ENCODE results near the gene USP37.

USP37 gene

DNA sequence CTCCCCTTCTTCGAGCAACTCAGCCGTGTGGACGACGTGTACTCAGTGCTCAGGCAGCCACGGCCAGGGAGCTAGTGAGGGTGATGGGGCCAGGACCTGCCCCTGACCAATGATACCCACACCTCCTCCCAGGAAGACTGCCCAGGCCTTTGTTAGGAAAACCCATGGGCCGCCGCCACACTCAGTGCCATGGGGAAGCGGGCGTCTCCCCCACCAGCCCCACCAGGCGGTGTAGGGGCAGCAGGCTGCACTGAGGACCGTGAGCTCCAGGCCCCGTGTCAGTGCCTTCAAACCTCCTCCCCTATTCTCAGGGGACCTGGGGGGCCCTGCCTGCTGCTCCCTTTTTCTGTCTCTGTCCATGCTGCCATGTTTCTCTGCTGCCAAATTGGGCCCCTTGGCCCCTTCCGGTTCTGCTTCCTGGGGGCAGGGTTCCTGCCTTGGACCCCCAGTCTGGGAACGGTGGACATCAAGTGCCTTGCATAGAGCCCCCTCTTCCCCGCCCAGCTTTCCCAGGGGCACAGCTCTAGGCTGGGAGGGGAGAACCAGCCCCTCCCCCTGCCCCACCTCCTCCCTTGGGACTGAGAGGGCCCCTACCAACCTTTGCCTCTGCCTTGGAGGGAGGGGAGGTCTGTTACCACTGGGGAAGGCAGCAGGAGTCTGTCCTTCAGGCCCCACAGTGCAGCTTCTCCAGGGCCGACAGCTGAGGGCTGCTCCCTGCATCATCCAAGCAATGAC lies 163.6 kb downstream of the USP37 start:
- H3K4me1 ChIP-seq (ENCODE audit: insufficient read depth, low read length, poor library complexity, severe bottlenecking), result peaks cover 44% of the 10 kb centered on the region
- no peaks in the 10 kb centered on the region for H3K9me3 ChIP-seq (ENCODE audit: insufficient read depth, low read depth, low read length)
- peaks cover 22% of the 10 kb centered on the region; the same call in 1 of the 2 replicates for H3K36me3 ChIP-seq (ENCODE audit: insufficient read depth, low read length)
- TF ChIP-seq CTCF (conservative IDR thresholded peaks at IDR 0.05; ENCODE audit: low read length) (no peak), EZH2phosphoT487 (IDR thresholded peaks at IDR 0.05; ENCODE audit: borderline replicate concordance) (no peak)
- peak overlapping the region; percentile 77 for H3K4me3 ChIP-seq (ENCODE audit: low read length, poor library complexity, severe bottlenecking)
- H3K9ac ChIP-seq (ENCODE audit: low read depth, low read length, poor library complexity, severe bottlenecking), result peak overlapping the region; percentile 78
- no peaks in the 10 kb centered on the region for H3K27me3 ChIP-seq (ENCODE audit: insufficient read depth, low read length, poor library complexity, severe bottlenecking)
- no peaks in the 10 kb centered on the region for H3K9me2 ChIP-seq (replicated peaks; ENCODE audit: low read depth, low read length)
- peaks cover 26% of the 10 kb centered on the region for H4K20me1 ChIP-seq (ENCODE audit: insufficient read depth, low read length, poor library complexity, severe bottlenecking)
- peak overlapping the region; percentile 95 for H3K4me2 ChIP-seq (ENCODE audit: low read depth, low read length, poor library complexity, severe bottlenecking)
- H3F3A ChIP-seq (ENCODE audit: low read depth), result no peaks in the 10 kb centered on the region
- no peak overlapping the region for H2AFZ ChIP-seq (ENCODE audit: low read length)
- peaks cover 49% of the 10 kb centered on the region for H3K79me2 ChIP-seq (ENCODE audit: insufficient read depth, low read length)

DNA sequence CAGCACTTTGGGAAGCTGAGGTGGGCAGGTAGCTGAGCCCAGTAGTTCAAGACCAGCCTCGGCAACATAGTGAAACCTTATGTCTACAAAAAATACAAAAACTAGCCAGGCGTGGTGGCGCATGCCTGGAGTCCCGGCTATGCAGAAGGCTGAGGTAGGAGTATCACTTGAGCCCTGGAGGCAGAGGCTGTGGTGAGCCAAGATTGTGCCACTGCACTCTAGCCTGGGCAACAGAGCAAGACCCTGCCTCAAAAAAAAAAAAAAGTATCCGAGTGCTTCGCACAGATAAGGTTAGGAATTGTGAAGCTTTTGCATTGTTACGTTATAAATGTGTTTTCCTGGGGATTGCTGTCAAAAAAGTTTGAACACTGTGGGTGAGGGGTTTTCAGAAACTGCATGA lies 164.3 kb downstream of the USP37 start:
- H3K9me3 ChIP-seq (ENCODE audit: insufficient read depth, low read depth, low read length), result no peaks in the 10 kb centered on the region
- H3K4me1 ChIP-seq (ENCODE audit: insufficient read depth, low read length, poor library complexity, severe bottlenecking), result peaks cover 44% of the 10 kb centered on the region
- H3K27me3 ChIP-seq (ENCODE audit: insufficient read depth, low read length, poor library complexity, severe bottlenecking), result no peaks in the 10 kb centered on the region
- peak overlapping the region; percentile 95 for H3K4me2 ChIP-seq (ENCODE audit: low read depth, low read length, poor library complexity, severe bottlenecking)
- H2AFZ ChIP-seq (ENCODE audit: low read length), result no peak overlapping the region
- peaks cover 26% of the 10 kb centered on the region for H4K20me1 ChIP-seq (ENCODE audit: insufficient read depth, low read length, poor library complexity, severe bottlenecking)
- H3F3A ChIP-seq (ENCODE audit: low read depth), result no peaks in the 10 kb centered on the region
- peaks cover 54% of the 10 kb centered on the region for H3K79me2 ChIP-seq (ENCODE audit: insufficient read depth, low read length)
- peak overlapping the region; percentile 6 for H3K4me3 ChIP-seq (ENCODE audit: low read length, poor library complexity, severe bottlenecking)
- no peak for TF ChIP-seq EZH2phosphoT487 (IDR thresholded peaks at IDR 0.05; ENCODE audit: borderline replicate concordance)
- no peak for TF ChIP-seq CTCF (conservative IDR thresholded peaks at IDR 0.05; ENCODE audit: low read length)
- no peaks in the 10 kb centered on the region for H3K9me2 ChIP-seq (replicated peaks; ENCODE audit: low read depth, low read length)
- peak overlapping the region; percentile 78 for H3K9ac ChIP-seq (ENCODE audit: low read depth, low read length, poor library complexity, severe bottlenecking)
- peaks cover 22% of the 10 kb centered on the region; the same call in 1 of the 2 replicates for H3K36me3 ChIP-seq (ENCODE audit: insufficient read depth, low read length)

DNA sequence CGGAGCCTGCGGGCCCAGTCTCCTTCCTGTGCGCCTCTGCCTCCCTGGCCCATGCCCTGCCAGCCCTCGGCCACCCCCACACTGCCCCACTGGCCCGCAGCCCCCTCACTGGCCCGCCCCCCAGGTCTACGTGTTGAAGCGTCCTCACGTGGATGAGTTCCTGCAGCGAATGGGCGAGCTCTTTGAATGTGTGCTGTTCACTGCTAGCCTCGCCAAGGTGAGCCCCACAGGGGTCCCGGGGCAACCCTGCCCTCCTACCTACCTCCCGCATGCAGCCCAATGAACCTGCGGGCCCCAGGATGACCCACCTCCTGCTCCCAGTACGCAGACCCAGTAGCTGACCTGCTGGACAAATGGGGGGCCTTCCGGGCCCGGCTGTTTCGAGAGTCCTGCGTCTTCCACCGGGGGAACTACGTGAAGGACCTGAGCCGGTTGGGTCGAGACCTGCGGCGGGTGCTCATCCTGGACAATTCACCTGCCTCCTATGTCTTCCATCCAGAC lies 165.2 kb downstream of the USP37 start:
- H4K20me1 ChIP-seq (ENCODE audit: insufficient read depth, low read length, poor library complexity, severe bottlenecking), result peaks cover 26% of the 10 kb centered on the region
- H3K79me2 ChIP-seq (ENCODE audit: insufficient read depth, low read length), result peaks cover 58% of the 10 kb centered on the region
- peak overlapping the region; percentile 95 for H3K4me2 ChIP-seq (ENCODE audit: low read depth, low read length, poor library complexity, severe bottlenecking)
- H2AFZ ChIP-seq (ENCODE audit: low read length), result no peak overlapping the region
- TF ChIP-seq CTCF (conservative IDR thresholded peaks at IDR 0.05; ENCODE audit: low read length), result no peak
- TF ChIP-seq EZH2phosphoT487 (IDR thresholded peaks at IDR 0.05; ENCODE audit: borderline replicate concordance), result no peak
- H3K9ac ChIP-seq (ENCODE audit: low read depth, low read length, poor library complexity, severe bottlenecking), result no peak overlapping the region
- H3K36me3 ChIP-seq (ENCODE audit: insufficient read depth, low read length), result peaks cover 22% of the 10 kb centered on the region; the same call in 1 of the 2 replicates
- H3K4me1 ChIP-seq (ENCODE audit: insufficient read depth, low read length, poor library complexity, severe bottlenecking), result peaks cover 44% of the 10 kb centered on the region
- peak overlapping the region; percentile 84 for H3K4me3 ChIP-seq (ENCODE audit: low read length, poor library complexity, severe bottlenecking)
- H3F3A ChIP-seq (ENCODE audit: low read depth), result 0 out of 2 replicates have a peak, but pooled peaks cover 2% of the 10 kb centered on the region
- no peaks in the 10 kb centered on the region for H3K9me3 ChIP-seq (ENCODE audit: insufficient read depth, low read depth, low read length)
- H3K9me2 ChIP-seq (replicated peaks; ENCODE audit: low read depth, low read length), result no peaks in the 10 kb centered on the region
- H3K27me3 ChIP-seq (ENCODE audit: insufficient read depth, low read length, poor library complexity, severe bottlenecking), result no peaks in the 10 kb centered on the region

Data from Loucy (cell line).